ENCODE measurements around the gene AKIP1. TPM values are rescaled to one million over a fixed set of nuclear protein-coding genes. Genes with fewer than 3 reads are reported as not detected.
"Not testable (repeated sequence)": the region's sequence is repeated elsewhere in the genome, so short reads cannot be mapped to it uniquely, and the experiment has no call there.

The AKIP1 gene
- total and polyA plus RNA-seq, 2 donors, result 16.2 to 22.6 TPM

GRCh38 chr11:8928205-8928604 lies 17.2 kb downstream of the AKIP1 start:
- Histone ChIP-seq H3K27me3 (ENCODE audit: control insufficient read depth in 2 of 2, insufficient read depth in 1 of 2, low read length in 1 of 2) (no peaks in the 10 kb centered on the region), H3K9me3 (ENCODE audit: control insufficient read depth in 2 of 2, insufficient read depth in 1 of 2, low read length in 1 of 2) (no peaks in the 10 kb centered on the region), H3K4me3 (ENCODE audit: low read length in 2 of 2) (no peak overlapping the region), H3K4me1 (ENCODE audit: control insufficient read depth in 2 of 2, insufficient read depth in 2 of 2, low read length in 2 of 2) (peaks cover 0 to 6% of the 10 kb centered on the region in 2 donors), H3K27ac (ENCODE audit: low read depth in 1 of 2, low read length in 1 of 2) (no peak overlapping the region), H3K36me3 (ENCODE audit: control insufficient read depth in 2 of 2, insufficient read depth in 2 of 2, low read length in 1 of 2) (peaks cover 10 to 24% of the 10 kb centered on the region in 2 donors)
- 94% methylated on average over 4 of the region's 4 CpGs for WGBS
- no peak for DNase-seq (ENCODE audit: low read depth in 6 of 9, low spot score in 9 of 9)

GRCh38 chr11:8928981-8929615 lies 18.1 kb downstream of the AKIP1 start:
- Histone ChIP-seq H3K27me3 (ENCODE audit: control insufficient read depth in 2 of 2, insufficient read depth in 1 of 2, low read length in 1 of 2) (no peaks in the 10 kb centered on the region), H3K4me3 (ENCODE audit: low read length in 2 of 2) (no peak overlapping the region), H3K27ac (ENCODE audit: low read depth in 1 of 2, low read length in 1 of 2) (peak overlapping the region in 1 of 2 donors; percentile 43), H3K36me3 (ENCODE audit: control insufficient read depth in 2 of 2, insufficient read depth in 2 of 2, low read length in 1 of 2) (peaks cover 10 to 20% of the 10 kb centered on the region in 2 donors), H3K9me3 (ENCODE audit: control insufficient read depth in 2 of 2, insufficient read depth in 1 of 2, low read length in 1 of 2) (no peaks in the 10 kb centered on the region), H3K4me1 (ENCODE audit: control insufficient read depth in 2 of 2, insufficient read depth in 2 of 2, low read length in 2 of 2) (peaks cover 0 to 10% of the 10 kb centered on the region in 2 donors)
- WGBS, result 94% methylated on average over 9 of the region's 9 CpGs
- no peak for DNase-seq (ENCODE audit: low read depth in 6 of 9, low spot score in 9 of 9)

DNA sequence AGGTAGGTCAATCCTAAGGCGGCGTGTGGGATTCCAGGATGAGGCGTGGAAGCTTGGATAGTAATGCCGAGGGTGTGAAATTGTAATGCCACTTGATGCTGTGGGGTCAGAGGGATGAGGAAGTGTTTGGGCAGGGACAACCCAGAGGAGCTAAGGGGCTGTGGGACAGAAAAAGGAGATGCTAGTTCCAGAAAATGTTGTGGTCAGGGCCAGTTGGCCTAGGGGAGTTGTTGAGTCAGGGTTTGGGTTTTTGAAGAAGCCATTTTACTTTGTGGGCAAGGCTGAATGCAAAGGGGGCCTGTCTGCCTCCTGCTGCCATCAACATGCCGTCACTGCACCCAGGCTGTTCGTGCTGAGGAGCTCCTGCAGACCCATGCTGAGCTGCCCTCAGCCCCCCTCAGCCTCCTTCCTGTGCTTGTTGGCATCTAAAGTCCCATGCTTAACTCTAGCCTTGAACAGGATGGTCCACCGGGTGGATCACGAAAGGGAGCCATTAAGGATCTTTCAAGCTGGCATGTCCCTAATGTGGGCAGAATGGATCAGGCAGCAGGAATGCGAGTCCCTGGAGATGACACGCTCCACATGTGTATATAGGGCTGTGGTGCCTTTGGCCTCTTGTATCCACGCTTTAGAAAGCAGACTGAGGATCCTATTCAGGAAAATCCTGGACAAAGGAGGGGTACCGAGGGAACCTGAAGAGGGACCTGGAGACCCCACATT lies 19.6 kb downstream of the AKIP1 start:
- H3K36me3 ChIP-seq (ENCODE audit: control insufficient read depth in 2 of 2, insufficient read depth in 2 of 2, low read length in 1 of 2), result peaks cover under 1 to 6% of the 10 kb centered on the region in 2 donors
- DNase-seq (ENCODE audit: low read depth in 6 of 9, low spot score in 9 of 9), result no peak
- WGBS, result 97% methylated on average over 12 of the region's 12 CpGs
- no peaks in the 10 kb centered on the region for H3K27me3 ChIP-seq (ENCODE audit: control insufficient read depth in 2 of 2, insufficient read depth in 1 of 2, low read length in 1 of 2)
- H3K4me3 ChIP-seq (ENCODE audit: low read length in 2 of 2), result no peak overlapping the region
- peak overlapping the region in 1 of 2 donors; percentile 55 for H3K27ac ChIP-seq (ENCODE audit: low read depth in 1 of 2, low read length in 1 of 2)
- H3K4me1 ChIP-seq (ENCODE audit: control insufficient read depth in 2 of 2, insufficient read depth in 2 of 2, low read length in 2 of 2), result peaks cover 0 to 10% of the 10 kb centered on the region in 2 donors
- H3K9me3 ChIP-seq (ENCODE audit: control insufficient read depth in 2 of 2, insufficient read depth in 1 of 2, low read length in 1 of 2), result no peaks in the 10 kb centered on the region

DNA sequence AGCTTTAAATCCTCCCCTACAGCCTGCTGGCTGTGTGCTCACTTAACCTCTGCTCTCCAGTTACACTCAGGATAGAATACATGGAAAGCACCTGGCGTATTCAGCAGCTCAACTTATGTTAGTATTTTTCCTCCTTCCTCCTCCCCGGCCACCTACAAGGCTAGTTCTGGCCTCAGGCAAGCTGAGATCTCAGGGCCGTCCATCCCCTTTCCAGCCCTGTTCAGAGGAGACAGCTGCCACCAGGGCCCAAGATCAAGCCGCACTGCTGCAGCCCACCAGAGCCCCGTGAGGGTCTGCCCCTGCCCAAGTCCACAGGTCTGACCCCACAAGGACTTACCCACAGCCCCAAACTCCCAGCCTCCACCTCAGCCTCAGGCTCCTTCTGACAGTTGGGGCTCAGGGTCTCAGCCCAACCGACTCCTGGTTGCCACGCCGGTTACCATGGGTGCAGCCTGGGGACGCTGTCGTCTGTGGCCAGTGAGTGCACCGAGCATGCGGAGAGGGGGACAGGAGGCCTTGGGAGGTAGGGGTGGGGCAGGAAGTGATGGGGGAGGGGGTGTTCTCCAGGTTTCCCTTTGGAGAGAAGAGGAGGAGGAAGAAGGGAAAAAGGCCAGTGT lies 21.7 kb downstream of the AKIP1 start, which contains the start of gene C11orf16:
C11orf16 (minus strand) TSS at position 384 of the 617 bp plus-strand sequence. CDS start 639 bp downstream, outside the sequence.
- no peak within 1 kb of the TSS for H3K4me3 ChIP-seq (ENCODE audit: low read length in 2 of 2)
- H3K36me3 ChIP-seq (ENCODE audit: control insufficient read depth in 2 of 2, insufficient read depth in 2 of 2, low read length in 1 of 2), result no peaks in the 10 kb centered on the region
- H3K27ac ChIP-seq (ENCODE audit: low read depth in 1 of 2, low read length in 1 of 2), result peak within 1 kb of the TSS; percentile 58 to 68
- peaks cover 0 to 10% of the 10 kb centered on the region in 2 donors for H3K4me1 ChIP-seq (ENCODE audit: control insufficient read depth in 2 of 2, insufficient read depth in 2 of 2, low read length in 2 of 2)
- H3K27me3 ChIP-seq (ENCODE audit: control insufficient read depth in 2 of 2, insufficient read depth in 1 of 2, low read length in 1 of 2), result no peaks in the 10 kb centered on the region
- H3K9me3 ChIP-seq (ENCODE audit: control insufficient read depth in 2 of 2, insufficient read depth in 1 of 2, low read length in 1 of 2), result no peaks in the 10 kb centered on the region
- WGBS, result 93% methylated on average over 12 of the region's 12 CpGs
- DNase-seq (ENCODE audit: low read depth in 6 of 9, low spot score in 9 of 9), result no peak

- Histone ChIP-seq H3K9me3 (ENCODE audit: control insufficient read depth in 2 of 2, insufficient read depth in 1 of 2, low read length in 1 of 2) (no peaks in the 10 kb centered on the region), H3K4me1 (ENCODE audit: control insufficient read depth in 2 of 2, insufficient read depth in 2 of 2, low read length in 2 of 2) (peaks cover 0 to 6% of the 10 kb centered on the region in 2 donors), H3K27ac (ENCODE audit: low read depth in 1 of 2, low read length in 1 of 2) (no peak overlapping the region), H3K36me3 (ENCODE audit: control insufficient read depth in 2 of 2, insufficient read depth in 2 of 2, low read length in 1 of 2) (no peaks in the 10 kb centered on the region), H3K4me3 (ENCODE audit: low read length in 2 of 2) (no peak overlapping the region), H3K27me3 (ENCODE audit: control insufficient read depth in 2 of 2, insufficient read depth in 1 of 2, low read length in 1 of 2) (no peaks in the 10 kb centered on the region)
- 96% methylated on average over 6 of the region's 6 CpGs for WGBS
- DNase-seq (ENCODE audit: low read depth in 6 of 9, low spot score in 9 of 9), result no peak
Observed at GRCh38 chr11:8933931-8934330, 22.9 kb downstream of the AKIP1 start.

GRCh38 chr11:8934742-8935488 lies 23.9 kb downstream of the AKIP1 start:
- peak in 1 of 9 donors; percentile 25 for DNase-seq (ENCODE audit: low read depth in 6 of 9, low spot score in 9 of 9)
- no peak overlapping the region for H3K4me3 ChIP-seq (ENCODE audit: low read length in 2 of 2)
- H3K27ac ChIP-seq (ENCODE audit: low read depth in 1 of 2, low read length in 1 of 2), result peak overlapping the region; percentile 22 to 36
- H3K36me3 ChIP-seq (ENCODE audit: control insufficient read depth in 2 of 2, insufficient read depth in 2 of 2, low read length in 1 of 2), result no peaks in the 10 kb centered on the region
- H3K27me3 ChIP-seq (ENCODE audit: control insufficient read depth in 2 of 2, insufficient read depth in 1 of 2, low read length in 1 of 2), result no peaks in the 10 kb centered on the region
- H3K4me1 ChIP-seq (ENCODE audit: control insufficient read depth in 2 of 2, insufficient read depth in 2 of 2, low read length in 2 of 2), result peaks cover 0 to 6% of the 10 kb centered on the region in 2 donors
- H3K9me3 ChIP-seq (ENCODE audit: control insufficient read depth in 2 of 2, insufficient read depth in 1 of 2, low read length in 1 of 2), result no peaks in the 10 kb centered on the region
- 88% methylated on average over 14 of the region's 14 CpGs for WGBS

DNA sequence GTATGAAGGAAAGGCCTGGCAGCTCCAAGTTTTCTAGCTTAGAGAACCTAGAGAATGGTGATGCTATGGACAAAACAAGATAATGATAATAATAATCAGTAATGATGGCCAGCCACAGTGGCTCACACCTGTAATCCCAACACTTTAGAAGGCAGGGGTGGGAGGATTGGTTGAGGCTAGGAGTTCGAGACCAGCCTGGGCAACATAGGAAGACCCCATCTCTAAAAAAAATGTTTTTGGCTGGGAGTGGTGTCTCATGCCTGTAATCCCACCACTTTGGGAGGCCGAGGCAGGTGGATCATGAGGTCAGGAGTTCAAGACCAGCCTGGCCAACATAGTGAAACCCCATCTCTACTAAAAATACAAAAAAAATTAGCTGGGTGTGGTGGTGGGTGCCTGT lies 24.8 kb downstream of the AKIP1 start:
- H3K4me3 ChIP-seq (ENCODE audit: low read length in 2 of 2); DNase-seq (ENCODE audit: low read depth in 6 of 9, low spot score in 9 of 9); H3K36me3 ChIP-seq (ENCODE audit: control insufficient read depth in 2 of 2, insufficient read depth in 2 of 2, low read length in 1 of 2); H3K9me3 ChIP-seq (ENCODE audit: control insufficient read depth in 2 of 2, insufficient read depth in 1 of 2, low read length in 1 of 2); H3K27ac ChIP-seq (ENCODE audit: low read depth in 1 of 2, low read length in 1 of 2); H3K27me3 ChIP-seq (ENCODE audit: control insufficient read depth in 2 of 2, insufficient read depth in 1 of 2, low read length in 1 of 2); H3K4me1 ChIP-seq (ENCODE audit: control insufficient read depth in 2 of 2, insufficient read depth in 2 of 2, low read length in 2 of 2): not testable (repeated sequence)
- 96% methylated on average over 2 of the region's 2 CpGs for WGBS

DNA sequence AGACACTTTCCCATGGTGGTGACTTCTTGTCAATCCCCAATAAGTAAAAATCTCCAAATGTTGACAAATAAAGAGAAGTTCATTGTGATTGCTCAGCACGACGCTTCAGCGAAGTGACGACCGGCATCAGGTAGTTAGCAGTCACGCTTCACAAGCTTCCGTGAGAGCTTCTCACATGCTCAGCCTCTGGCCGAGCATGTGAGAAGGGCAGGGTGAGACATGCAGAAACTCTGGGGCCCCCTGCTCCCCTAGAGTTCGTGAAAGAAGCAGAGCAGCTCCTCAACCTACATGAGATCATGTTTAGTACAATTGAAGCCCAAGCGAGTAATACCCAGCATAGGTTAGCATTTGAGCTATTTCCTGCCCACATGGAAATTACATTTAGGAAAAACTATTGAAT lies 26.2 kb downstream of the AKIP1 start:
- peaks cover 0 to 6% of the 10 kb centered on the region in 2 donors for H3K4me1 ChIP-seq (ENCODE audit: control insufficient read depth in 2 of 2, insufficient read depth in 2 of 2, low read length in 2 of 2)
- no peaks in the 10 kb centered on the region for H3K36me3 ChIP-seq (ENCODE audit: control insufficient read depth in 2 of 2, insufficient read depth in 2 of 2, low read length in 1 of 2)
- DNase-seq (ENCODE audit: low read depth in 6 of 9, low spot score in 9 of 9), result no peak
- H3K4me3 ChIP-seq (ENCODE audit: low read length in 2 of 2), result no peak overlapping the region
- H3K27ac ChIP-seq (ENCODE audit: low read depth in 1 of 2, low read length in 1 of 2), result peak overlapping the region in 1 of 2 donors; percentile 35
- WGBS, result 97% methylated on average over 10 of the region's 10 CpGs
- no peaks in the 10 kb centered on the region for H3K27me3 ChIP-seq (ENCODE audit: control insufficient read depth in 2 of 2, insufficient read depth in 1 of 2, low read length in 1 of 2)
- no peaks in the 10 kb centered on the region for H3K9me3 ChIP-seq (ENCODE audit: control insufficient read depth in 2 of 2, insufficient read depth in 1 of 2, low read length in 1 of 2)
